Measurements from ENCODE around the gene GNAL. TPM values are rescaled to one million over a fixed set of nuclear protein-coding genes. Genes with fewer than 3 reads are reported as not detected.
A peak's percentile ranks its signal among the peaks of the same experiment; 100 is the strongest.

GNAL gene
- total RNA-seq, 1 experiment from 2014 or later: 24.0 TPM

DNA sequence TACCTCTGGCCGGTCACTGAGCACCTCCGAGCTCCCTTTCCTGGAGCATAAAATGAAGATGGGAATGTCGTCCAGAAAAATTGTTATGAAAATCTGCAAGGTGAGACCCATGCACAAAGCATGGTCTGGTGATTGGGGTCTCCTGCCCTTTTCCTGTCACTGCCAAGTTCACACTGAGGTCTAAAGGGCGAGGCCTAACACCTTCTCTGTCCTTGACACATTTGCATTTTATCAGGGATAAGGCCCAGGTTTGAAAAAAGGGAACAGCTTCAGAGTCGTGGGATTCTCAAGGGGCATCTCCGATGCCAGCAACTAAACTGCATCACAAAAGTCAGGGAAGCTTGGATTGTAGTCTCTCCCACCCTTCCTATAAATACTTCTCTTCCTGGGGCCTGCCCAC, 24.7 kb downstream of the GNAL start:
- Histone ChIP-seq H3K27ac (ENCODE audit: insufficient read length, low read depth, low read length) (no peak overlapping the region), H2BK5ac (ENCODE audit: insufficient read length, low read length) (no peak overlapping the region), H4K5ac (ENCODE audit: insufficient read length, low read depth, low read length) (no peak overlapping the region), H3K14ac (ENCODE audit: insufficient read depth, low read length) (no peak overlapping the region), H3K23ac (ENCODE audit: insufficient read length, low read depth, low read length) (no peak overlapping the region), H2AK5ac (ENCODE audit: insufficient read length, low read length) (no peak overlapping the region), H3K4me2 (ENCODE audit: insufficient read depth, insufficient read length, low read length) (peak overlapping the region; percentile 30), H4K91ac (ENCODE audit: insufficient read length, low read depth, low read length) (no peak overlapping the region), H3K23me2 (ENCODE audit: insufficient read length, low read depth, low read length, poor library complexity, severe bottlenecking) (no peaks in the 10 kb centered on the region), H3T11ph (ENCODE audit: low read length) (no peak overlapping the region), H3K4me1 (ENCODE audit: insufficient read depth, low read length) (no peaks in the 10 kb centered on the region; the same call in 1 of the 2 replicates), H3K56ac (ENCODE audit: insufficient read length, low read depth, low read length) (no peak overlapping the region), H3K79me2 (ENCODE audit: insufficient read depth, low read length) (no peaks in the 10 kb centered on the region; the same call in 1 of the 2 replicates), H3K79me1 (ENCODE audit: insufficient read depth, low read depth, low read length, poor library complexity, severe bottlenecking) (no peaks in the 10 kb centered on the region), H3K9me3 (ENCODE audit: control insufficient read depth, low read depth, low read length) (no peaks in the 10 kb centered on the region), H2BK12ac (ENCODE audit: insufficient read length, low read depth, low read length) (no peak overlapping the region), H2BK20ac (ENCODE audit: low read depth, low read length, poor library complexity, severe bottlenecking) (no peak overlapping the region), H3K27me3 (ENCODE audit: insufficient read depth, low read length) (no peaks in the 10 kb centered on the region; the same call in 1 of the 2 replicates), H4K20me1 (ENCODE audit: control insufficient read depth, insufficient read depth, insufficient read length) (no peaks in the 10 kb centered on the region), H2AFZ (ENCODE audit: low read length) (no peak overlapping the region), H3K4ac (ENCODE audit: low read depth, low read length) (no peak overlapping the region), H4K8ac (replicated peaks; ENCODE audit: insufficient read length, low read depth, low read length) (no peak overlapping the region), H2BK15ac (ENCODE audit: low read depth, low read length) (no peak overlapping the region), H2BK120ac (ENCODE audit: low read depth, low read length, poor library complexity, severe bottlenecking) (no peak overlapping the region), H3K9ac (ENCODE audit: extremely low read depth, insufficient read length, low read length) (no peak overlapping the region), H3K18ac (ENCODE audit: insufficient read length, low read depth, low read length) (no peak overlapping the region)
- Mint-ChIP-seq H3K36me3 (ENCODE audit: insufficient read depth in 1 of 3, low read depth in 3 of 3) (peaks cover 6 to 14% (median 7%) of the 10 kb centered on the region in 3 experiments; a peak in 6 of 7 replicates), H3K4me1 (peaks cover 28 to 33% of the 10 kb centered on the region in 2 experiments), H3K9me3 (peaks cover 15 to 16% of the 10 kb centered on the region in 2 experiments), H3K27me3 (ENCODE audit: low read depth) (peaks cover 14% of the 10 kb centered on the region), H3K4me3 (peak overlapping the region; percentile 3 to 43; a peak in 2 of 5 replicates), H3K27ac (peak overlapping the region in 1 of 3 experiments; percentile 16; a peak in 2 of 7 replicates)
- DNase-seq: no peak
- no CpG with 5 or more reads among the region's 6 CpGs for WGBS (ENCODE audit: extremely low coverage, insufficient read length, low lambda C conversion rate)
- TF ChIP-seq, protein P1, sequence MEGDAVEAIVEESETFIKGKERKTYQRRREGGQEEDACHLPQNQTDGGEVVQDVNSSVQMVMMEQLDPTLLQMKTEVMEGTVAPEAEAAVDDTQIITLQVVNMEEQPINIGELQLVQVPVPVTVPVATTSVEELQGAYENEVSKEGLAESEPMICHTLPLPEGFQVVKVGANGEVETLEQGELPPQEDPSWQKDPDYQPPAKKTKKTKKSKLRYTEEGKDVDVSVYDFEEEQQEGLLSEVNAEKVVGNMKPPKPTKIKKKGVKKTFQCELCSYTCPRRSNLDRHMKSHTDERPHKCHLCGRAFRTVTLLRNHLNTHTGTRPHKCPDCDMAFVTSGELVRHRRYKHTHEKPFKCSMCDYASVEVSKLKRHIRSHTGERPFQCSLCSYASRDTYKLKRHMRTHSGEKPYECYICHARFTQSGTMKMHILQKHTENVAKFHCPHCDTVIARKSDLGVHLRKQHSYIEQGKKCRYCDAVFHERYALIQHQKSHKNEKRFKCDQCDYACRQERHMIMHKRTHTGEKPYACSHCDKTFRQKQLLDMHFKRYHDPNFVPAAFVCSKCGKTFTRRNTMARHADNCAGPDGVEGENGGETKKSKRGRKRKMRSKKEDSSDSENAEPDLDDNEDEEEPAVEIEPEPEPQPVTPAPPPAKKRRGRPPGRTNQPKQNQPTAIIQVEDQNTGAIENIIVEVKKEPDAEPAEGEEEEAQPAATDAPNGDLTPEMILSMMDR (conservative IDR thresholded peaks at IDR 0.05): no peak
